Activated CD4-positive, alpha-beta T cell treated with anti-CD3 and anti-CD28 coated beads, Interleukin-2, amount 50 U/mL, for 16 hours (primary cell): ENCODE measurements around the gene MGAM2.
"Not testable (repeated sequence)": the region's sequence is repeated elsewhere in the genome, so short reads cannot be mapped to it uniquely, and the experiment has no call there.

ENCODE experiments used
- DNase-seq: peaks from one replicate; pipeline ENCODE4 v3.0.0-alpha.2; 2020

The MGAM2 gene

GRCh38 chr7:142111499-142111898, at the start of gene MGAM2:
MGAM2 (plus strand) TSS chr7:142111718; CDS start chr7:142116874, 5,156 bp downstream.
- no peak for DNase-seq

DNA sequence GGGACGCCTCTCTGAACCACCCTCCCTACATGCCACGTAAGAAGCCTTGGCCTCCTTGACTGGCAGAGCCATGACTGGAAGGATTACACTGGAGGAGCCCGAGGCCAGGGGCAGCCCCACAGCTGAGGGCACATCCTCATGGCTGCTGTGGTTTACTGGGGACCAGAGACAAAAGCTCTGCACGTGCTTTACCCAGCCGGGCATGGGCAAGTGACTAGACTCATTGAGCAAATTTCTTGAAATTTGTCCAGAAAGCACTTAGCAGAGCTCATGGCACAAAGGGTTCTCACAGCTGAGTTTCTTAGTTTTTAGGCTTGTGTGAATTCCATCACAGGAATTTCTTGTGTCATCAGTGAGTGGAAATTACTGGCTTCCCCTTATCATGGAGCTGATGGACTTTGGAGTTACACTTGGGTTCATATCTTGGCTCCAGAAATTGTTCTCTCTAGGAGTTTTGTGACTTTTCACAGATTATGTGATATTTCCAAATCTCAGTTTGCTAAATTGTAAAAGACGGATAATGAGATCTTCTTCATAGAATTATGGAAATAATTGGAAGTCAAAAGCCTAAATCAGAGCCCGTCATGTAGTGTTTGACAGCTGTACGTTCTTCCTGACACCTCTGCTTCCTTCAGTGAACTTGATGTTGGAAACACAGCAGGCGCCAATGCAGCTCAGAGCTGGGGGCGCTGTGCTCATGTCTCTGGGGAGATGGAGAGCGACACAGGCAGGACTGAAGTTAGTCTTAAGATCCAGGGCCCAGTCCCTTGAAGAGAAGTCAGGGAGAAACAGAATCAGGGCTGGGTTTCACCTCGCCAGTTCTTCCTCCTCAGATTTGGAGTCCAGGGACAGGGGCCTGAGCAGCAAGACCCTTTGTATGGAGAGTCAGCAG, 47.7 kb upstream of the MGAM2 start:
- no peak for DNase-seq

DNA sequence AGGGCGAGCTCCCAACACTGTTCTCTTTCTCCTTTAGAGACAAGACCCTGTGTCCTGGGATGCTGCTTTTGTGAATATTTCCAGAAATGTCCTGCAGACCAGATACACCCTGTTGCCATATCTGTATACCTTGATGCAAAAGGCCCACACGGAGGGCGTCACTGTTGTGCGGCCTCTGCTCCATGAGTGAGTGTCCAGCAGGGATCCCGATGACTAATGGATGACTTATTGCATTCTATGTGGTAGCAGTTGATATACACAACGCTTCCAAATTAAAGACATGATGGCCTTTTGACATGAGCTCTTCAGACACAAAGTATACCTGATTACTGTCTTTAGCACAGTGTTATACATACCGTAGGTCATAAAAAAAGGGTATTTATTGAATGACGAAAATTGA, 45.0 kb upstream of the MGAM2 start:
- no peak for DNase-seq

GRCh38 chr7:142077762-142078161, 33.8 kb upstream of the MGAM2 start:
- DNase-seq = no peak

DNA sequence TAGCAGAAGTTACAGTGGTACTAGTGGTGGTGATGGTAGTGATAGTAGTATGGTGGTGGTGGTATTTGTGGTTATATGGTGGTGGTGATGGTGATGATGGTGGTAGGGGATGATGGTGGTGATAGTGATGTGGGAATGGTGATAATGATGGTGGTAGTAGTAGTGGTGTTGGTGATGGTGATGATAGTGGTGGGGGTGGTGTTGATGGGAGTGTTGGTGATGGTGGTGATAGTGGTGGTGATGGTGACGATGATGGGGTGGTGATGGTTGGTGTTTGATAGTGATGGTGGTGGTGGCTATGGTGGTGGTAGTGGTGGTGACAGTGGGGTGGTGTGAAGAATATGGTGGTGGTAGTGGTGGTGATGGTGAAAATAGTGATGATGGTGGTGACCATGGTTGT, 27.9 kb upstream of the MGAM2 start:
- no peak for DNase-seq

GRCh38 chr7:142085428-142085827, 26.1 kb upstream of the MGAM2 start:
- no peak for DNase-seq

DNA sequence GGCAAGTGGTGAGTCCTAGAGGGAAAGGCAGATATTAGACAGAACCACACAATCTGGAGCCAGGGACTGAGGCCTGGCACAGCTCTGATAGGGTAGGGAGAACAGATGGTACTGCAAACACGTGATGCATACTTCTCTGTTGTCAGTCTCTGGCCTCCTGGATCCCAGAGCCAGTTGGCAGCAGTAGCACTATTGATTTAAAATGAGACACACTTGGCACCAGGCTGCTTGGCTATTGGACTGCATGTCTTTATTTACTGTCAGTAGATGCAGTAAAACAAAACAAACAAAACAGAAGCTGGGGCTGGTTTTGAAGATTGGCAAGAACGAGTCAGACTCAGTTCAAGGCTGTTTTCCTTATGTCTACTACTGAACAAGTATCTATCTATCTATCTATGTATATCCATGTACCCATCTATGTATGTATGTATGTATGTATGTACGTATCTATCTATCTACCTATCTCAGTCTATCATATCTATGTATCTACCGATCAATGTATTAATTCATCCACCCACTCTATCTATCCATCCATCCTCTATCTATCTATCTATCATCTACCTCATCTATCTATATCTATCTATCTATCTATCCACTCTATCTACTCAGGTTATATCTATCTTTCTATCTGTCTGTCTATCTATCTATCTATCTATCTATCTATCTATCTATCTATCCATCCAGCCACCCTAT, 23.4 kb upstream of the MGAM2 start:
- DNase-seq = no peak

DNA sequence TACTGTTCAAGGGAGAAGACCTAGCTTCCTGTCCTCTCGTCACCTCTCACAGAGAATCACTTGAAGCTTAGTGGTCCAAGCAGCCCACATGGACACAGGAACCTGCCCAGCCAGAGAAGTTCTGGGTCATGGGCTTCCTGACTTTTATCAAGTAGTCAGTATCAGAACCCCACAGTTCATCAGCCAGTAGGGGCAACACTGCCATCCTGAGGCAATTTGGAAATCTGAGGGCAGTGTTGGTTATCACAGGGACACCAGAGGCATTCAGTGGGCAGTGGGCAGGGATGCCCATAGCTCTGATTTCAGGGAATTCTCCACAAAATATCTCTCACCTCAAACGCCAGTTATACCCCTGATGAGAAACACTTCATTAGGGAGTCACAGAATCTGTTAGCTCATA, 22.5 kb upstream of the MGAM2 start:
- no peak for DNase-seq

GRCh38 chr7:142091961-142092360, 19.6 kb upstream of the MGAM2 start:
- no peak for DNase-seq

- DNase-seq = no peak
Measured at GRCh38 chr7:142094861-142095260, 16.7 kb upstream of the MGAM2 start.

DNA sequence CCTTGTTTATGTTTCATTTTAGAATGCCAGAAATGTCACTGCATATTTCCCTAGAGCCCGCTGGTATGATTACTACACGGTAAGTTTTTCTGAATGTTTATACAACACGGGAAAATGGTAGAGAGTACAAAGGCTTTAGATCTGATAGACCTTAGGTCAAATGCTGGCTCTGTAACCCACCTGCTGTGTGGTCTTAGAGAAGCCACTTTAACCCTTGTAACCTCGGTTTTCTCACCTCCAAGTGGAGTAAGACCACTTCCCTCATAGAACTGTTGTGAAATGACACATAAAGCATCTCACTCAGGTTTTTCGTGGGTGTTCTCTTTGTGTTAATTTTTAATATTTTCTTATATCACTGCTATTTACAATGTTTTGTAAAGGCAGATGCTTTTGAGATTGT, 13.9 kb upstream of the MGAM2 start:
- no peak for DNase-seq

DNA sequence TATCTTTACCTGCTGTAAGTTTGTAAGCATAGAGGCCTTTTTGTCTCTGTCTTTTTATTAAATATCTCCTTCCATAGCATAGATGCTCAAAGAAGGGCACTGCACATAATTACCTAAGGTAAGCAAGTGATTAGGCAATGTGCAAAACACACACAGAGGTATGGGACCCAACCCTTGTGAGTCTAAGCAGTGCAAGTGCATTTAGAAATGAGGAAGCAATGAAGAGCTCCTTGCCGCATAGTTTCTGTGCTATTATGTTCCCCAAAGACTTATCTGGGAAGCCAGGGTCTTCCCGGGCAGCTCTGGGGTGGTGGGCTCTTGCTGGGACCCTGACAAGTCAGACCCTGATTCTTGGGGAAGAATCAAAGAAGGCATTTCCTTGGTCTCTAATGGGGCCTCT, 13.5 kb upstream of the MGAM2 start:
- no peak for DNase-seq

DNA sequence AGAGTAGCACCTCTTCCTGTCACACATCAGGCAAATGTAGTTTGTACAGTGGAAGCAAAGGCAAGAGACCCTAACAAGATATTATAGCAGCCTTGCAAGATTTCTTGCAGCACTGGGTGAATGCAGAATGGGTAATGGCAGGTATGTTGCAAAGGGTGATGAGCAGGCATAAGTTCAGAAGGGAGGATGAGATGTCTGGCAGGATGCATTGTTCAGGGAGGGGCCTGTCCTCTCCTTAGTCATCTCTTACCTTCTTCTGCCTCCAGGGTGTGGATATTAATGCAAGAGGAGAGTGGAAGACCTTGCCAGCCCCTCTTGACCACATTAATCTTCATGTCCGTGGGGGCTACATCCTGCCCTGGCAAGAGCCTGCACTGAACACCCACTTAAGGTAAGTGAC, 12.2 kb upstream of the MGAM2 start:
- not testable (repeated sequence) for DNase-seq

DNA sequence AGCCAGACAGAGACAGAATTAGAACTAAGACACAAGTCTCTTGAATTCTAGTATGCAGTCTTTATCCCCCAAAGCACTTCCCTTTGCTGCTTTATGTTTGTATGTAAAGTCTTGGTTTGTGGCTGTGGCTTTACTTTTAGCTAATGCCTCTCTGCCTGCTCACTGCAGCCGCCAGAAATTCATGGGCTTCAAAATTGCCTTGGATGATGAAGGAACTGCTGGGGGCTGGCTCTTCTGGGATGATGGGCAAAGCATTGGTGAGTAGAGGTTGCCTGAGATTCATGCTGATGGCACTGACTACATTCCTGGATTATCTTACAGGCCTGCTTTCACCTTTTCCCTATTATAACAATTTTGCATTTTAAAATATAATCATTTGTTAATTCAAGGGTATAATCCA, 10.9 kb upstream of the MGAM2 start:
- DNase-seq = no peak

DNA sequence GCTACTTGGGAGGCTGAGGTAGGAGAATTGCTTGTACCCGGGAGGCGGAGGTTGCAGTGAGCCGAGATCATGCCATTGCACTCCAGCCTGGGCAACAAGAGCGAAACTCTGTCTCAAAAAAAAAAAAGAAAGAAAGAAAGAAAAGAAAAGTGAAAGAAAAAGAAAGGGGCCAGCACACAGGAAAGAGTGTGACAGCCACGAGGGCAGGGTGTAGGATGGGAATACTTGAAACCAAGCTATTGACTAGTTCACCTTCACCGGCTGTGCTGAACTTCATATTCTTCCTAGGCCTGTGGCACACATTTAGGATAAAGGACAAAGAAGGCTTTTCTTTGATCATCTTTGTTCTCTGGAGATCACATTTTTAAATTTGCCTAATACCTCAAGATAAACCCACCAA, 9.7 kb upstream of the MGAM2 start:
- DNase-seq = not testable (repeated sequence)

DNA sequence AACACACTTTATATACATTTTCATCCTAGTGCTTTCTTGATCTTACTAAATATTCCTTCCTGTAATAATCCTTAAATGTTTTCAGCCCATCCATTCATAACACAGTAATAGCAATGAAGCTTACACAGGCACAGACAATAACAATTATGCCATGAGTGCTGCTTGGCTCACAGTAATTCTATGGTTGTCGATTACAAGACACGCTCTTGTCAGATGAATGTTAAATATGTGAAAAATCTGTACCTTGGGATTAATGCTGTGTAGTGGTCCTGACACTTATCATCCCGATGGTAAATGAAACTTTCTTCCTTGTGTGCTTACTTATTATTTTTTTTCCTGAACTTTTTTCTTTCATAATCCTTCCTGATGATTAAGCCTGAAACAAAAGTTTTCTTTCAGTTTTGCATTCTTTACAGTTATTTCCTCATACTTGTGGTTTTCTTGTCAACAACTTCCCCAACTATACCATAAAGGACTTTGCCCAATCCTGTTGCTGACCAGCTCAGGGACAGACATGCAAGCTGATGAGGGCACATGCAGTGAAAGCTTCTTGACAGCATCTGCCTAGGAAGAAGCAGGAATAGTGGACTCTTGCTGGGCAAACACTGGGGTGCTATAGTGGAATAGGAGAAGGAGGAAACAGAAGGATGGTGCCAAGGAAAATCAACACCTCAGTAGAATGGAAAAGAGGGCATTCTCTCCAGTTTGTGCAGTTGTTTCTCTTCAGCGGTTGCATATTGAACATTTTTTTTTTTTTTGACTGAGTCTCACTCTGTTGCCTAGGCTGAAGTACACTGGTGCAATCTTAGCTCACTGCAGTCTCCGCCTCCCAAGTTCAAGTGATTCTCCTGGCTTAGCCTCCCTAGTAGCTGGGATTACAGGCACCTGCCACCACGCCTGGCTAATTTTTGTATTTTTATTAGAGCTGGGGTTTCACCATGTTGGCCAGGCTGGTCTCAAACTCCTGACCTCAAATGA, 6.7 kb upstream of the MGAM2 start:
- DNase-seq = no peak

- no peak for DNase-seq
Measured at GRCh38 chr7:142108728-142109505, 2.6 kb upstream of the MGAM2 start.

DNA sequence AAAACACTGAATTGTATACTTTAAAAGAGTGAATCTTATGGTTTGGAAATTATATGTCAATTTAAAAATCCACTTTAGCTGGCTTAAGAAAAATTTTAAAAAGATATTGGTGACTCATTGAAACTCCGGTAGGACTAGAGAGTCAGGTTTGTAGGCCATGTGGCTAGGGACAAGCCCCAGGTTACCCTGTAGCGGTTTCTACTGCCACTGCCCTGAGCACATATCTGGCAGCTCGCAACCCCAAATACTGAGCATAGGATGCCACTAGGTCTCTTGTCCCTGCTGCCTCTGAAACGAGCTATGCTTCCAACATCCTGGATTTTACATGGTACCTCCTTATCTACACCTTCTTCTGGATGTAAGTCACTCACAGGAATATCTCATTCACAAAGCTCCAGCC, 1.4 kb upstream of the MGAM2 start:
- no peak for DNase-seq

GRCh38 chr7:142110638-142111037, 880 bp upstream of the MGAM2 start:
- no peak for DNase-seq

DNA sequence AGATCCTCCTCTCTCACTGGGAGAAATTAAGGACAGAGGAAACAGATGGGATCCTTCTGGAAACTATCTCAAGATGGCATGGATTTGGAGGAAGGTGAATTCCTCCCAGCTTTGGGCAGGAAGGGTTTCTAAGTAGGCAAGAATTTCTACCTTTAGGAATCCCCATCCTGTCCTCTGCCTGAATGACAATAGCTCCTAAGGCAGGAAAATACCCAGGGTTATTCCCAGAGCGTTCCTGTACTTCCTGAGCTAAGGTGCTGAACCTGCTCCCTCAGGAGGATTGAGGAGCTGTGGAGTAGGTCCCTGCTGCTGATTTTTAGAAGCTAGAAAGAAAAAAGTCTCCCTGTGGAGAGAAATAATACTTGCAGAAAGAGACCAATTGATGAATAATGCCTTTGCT, 568 bp downstream of the MGAM2 start:
- DNase-seq = no peak

- no peak for DNase-seq
Measured at GRCh38 chr7:142114207-142114606, 2.7 kb downstream of the MGAM2 start.

- no peak for DNase-seq
Measured at GRCh38 chr7:142120524-142120923, 9.0 kb downstream of the MGAM2 start.
